ENCODE measurements around the gene ALG5.

Gene ALG5, protein sequence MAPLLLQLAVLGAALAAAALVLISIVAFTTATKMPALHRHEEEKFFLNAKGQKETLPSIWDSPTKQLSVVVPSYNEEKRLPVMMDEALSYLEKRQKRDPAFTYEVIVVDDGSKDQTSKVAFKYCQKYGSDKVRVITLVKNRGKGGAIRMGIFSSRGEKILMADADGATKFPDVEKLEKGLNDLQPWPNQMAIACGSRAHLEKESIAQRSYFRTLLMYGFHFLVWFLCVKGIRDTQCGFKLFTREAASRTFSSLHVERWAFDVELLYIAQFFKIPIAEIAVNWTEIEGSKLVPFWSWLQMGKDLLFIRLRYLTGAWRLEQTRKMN

DNA sequence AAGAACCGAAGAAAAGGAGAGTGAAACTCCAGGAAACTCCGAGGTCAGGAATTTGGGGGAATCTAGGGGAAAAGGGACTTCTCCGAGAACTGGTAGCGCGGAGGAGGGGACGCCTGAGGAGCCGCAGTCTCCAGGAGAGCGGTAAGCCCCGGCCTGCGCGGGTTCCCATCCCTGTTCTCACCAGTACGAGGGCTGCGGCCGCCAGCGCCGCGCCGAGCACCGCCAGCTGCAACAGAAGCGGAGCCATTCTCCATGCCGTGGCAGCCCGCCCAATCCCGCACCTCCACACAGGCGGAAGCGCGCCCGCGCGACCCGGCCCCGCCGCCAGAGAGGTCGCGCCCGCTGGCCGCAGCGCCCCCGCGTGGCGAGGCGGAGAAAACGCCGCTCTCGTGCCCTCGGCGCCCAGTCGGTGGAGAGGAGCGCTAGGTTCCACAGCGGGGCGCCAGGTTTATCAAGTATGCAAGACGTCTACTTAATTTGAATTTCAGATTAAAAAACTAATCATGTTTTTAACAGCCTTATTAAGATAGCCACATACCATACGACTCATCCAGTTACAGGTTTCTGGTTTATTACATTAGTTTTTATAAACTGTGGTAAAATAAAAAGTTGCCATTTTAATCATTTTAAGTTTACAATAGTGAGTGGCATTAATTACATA is at the start of gene ALG5:
ALG5 (minus strand) TSS at position 287 of the 661 bp plus-strand sequence; CDS start at position 247, 40 bp downstream.
- Mint-ChIP-seq H3K36me3 (ENCODE audit: low read depth) (peaks cover 12% of the 10 kb centered on the region), H3K9me3 (no peaks in the 10 kb centered on the region), H3K27me3 (ENCODE audit: low read depth) (no peaks in the 10 kb centered on the region), H3K27ac (peak within 1 kb of the TSS; percentile 100), H3K4me3 (peak within 1 kb of the TSS; percentile 98 to 100 (median 100)), H3K4me1 (peaks cover 46% of the 10 kb centered on the region)
- TF ChIP-seq, protein P1, sequence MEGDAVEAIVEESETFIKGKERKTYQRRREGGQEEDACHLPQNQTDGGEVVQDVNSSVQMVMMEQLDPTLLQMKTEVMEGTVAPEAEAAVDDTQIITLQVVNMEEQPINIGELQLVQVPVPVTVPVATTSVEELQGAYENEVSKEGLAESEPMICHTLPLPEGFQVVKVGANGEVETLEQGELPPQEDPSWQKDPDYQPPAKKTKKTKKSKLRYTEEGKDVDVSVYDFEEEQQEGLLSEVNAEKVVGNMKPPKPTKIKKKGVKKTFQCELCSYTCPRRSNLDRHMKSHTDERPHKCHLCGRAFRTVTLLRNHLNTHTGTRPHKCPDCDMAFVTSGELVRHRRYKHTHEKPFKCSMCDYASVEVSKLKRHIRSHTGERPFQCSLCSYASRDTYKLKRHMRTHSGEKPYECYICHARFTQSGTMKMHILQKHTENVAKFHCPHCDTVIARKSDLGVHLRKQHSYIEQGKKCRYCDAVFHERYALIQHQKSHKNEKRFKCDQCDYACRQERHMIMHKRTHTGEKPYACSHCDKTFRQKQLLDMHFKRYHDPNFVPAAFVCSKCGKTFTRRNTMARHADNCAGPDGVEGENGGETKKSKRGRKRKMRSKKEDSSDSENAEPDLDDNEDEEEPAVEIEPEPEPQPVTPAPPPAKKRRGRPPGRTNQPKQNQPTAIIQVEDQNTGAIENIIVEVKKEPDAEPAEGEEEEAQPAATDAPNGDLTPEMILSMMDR (IDR thresholded peaks at IDR 0.05; ENCODE audit: unreplicated experiment in 3 of 3) = peak; percentile 95 to 100 (median 99)

DNA sequence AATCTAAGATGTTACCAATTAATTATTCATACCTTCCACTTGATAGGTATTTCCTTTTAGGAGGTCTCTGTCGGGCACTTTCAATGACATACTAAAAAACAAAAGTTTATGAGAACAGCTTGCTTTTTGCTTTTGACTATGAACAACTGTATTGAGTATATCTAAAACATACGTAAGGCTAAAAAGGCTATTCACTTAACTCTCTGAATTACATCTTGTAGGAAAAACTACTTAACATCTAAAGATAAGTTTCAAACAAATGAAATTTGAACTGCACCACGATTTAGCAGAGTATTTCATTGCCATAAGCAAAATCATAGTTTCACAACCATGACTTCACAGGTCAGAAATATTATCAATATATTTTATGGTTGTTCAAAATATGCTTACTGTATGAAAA is 48.7 kb upstream of the ALG5 start:
- peaks cover 44% of the 10 kb centered on the region for H3K36me3 Mint-ChIP-seq (ENCODE audit: low read depth)
- TF ChIP-seq, protein P1 (IDR thresholded peaks at IDR 0.05; ENCODE audit: unreplicated experiment in 3 of 3) = no peak
- H3K4me1 Mint-ChIP-seq = peaks cover 11% of the 10 kb centered on the region
- peaks cover 7% of the 10 kb centered on the region for H3K9me3 Mint-ChIP-seq
- no peaks in the 10 kb centered on the region for H3K27me3 Mint-ChIP-seq (ENCODE audit: low read depth)
- peak overlapping the region in 1 of 3 experiments; percentile 35 for H3K27ac Mint-ChIP-seq
- H3K4me3 Mint-ChIP-seq = no peak overlapping the region

DNA sequence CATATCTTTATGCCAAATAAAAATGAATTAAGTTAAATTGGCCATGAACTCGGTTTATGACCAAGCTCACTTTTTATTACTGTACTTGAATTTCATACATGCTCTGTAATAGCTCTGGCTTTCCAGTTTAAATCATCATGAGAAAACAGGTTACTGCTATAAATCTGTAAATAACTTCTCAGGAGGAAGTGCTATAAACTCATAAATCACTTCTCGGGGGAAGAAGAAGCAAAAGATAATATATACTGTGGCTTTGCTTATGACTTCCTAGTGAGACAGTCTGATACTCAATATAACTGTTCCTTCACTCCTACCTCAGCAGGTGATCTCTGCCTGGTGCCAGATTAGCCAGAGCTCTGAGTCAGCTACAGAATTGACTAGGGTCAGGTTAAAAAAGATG is 47.9 kb upstream of the ALG5 start:
- no peak overlapping the region for H3K4me3 Mint-ChIP-seq
- H3K27me3 Mint-ChIP-seq (ENCODE audit: low read depth) = no peaks in the 10 kb centered on the region
- peaks cover 8% of the 10 kb centered on the region for H3K4me1 Mint-ChIP-seq
- H3K36me3 Mint-ChIP-seq (ENCODE audit: low read depth) = peaks cover 44% of the 10 kb centered on the region
- H3K27ac Mint-ChIP-seq = peak overlapping the region in 1 of 3 experiments; percentile 64
- TF ChIP-seq, protein P1 (IDR thresholded peaks at IDR 0.05; ENCODE audit: unreplicated experiment in 3 of 3) = no peak
- H3K9me3 Mint-ChIP-seq = peaks cover under 1% of the 10 kb centered on the region

DNA sequence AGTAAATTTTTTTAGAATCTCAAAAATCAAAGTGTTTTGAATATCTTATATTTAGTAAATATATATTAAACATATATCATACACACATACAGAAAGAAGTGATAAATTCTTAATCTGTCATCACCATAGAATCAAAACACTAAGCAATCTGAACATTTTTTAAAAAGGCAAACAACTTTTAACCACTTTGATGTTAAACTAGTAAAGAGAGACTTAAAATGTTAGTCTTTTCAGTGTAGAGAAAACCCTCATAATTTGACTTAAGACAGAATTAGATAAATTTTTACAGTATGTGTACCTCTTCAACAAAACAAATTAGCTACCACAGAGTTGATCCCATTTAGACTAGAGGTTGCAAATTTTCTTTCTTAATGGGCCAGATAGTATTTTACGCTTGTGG is 46.9 kb upstream of the ALG5 start:
- H3K27me3 Mint-ChIP-seq (ENCODE audit: low read depth) = no peaks in the 10 kb centered on the region
- TF ChIP-seq, protein P1 (IDR thresholded peaks at IDR 0.05; ENCODE audit: unreplicated experiment in 3 of 3) = no peak
- no peaks in the 10 kb centered on the region for H3K9me3 Mint-ChIP-seq
- peaks cover 5% of the 10 kb centered on the region for H3K4me1 Mint-ChIP-seq
- H3K36me3 Mint-ChIP-seq (ENCODE audit: low read depth) = peaks cover 40% of the 10 kb centered on the region
- no peak overlapping the region for H3K4me3 Mint-ChIP-seq
- no peak overlapping the region for H3K27ac Mint-ChIP-seq

DNA sequence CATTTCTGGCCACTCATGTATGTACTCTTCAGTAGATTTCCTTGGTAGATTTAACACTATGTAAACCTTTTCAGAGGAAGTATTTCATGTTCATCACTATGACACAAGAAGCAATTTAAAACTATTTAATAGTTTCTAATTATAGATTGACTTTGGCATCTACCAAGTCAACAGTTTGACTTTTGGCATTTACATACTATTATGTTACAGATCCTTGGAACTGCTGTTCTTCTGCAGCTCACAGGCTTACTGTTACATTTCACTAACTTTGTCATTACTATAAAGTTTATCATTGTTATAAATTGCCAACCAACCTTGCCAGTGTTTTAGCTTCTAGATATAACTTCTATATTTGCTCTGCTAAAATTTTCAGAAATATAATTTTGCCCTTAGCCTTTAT is 41.6 kb upstream of the ALG5 start:
- no peaks in the 10 kb centered on the region for H3K9me3 Mint-ChIP-seq
- no peaks in the 10 kb centered on the region for H3K27me3 Mint-ChIP-seq (ENCODE audit: low read depth)
- H3K36me3 Mint-ChIP-seq (ENCODE audit: low read depth) = peaks cover 72% of the 10 kb centered on the region
- no peak overlapping the region for H3K4me3 Mint-ChIP-seq
- no peaks in the 10 kb centered on the region for H3K4me1 Mint-ChIP-seq
- no peak overlapping the region for H3K27ac Mint-ChIP-seq
- TF ChIP-seq, protein P1 (IDR thresholded peaks at IDR 0.05; ENCODE audit: unreplicated experiment in 3 of 3) = no peak

Data from nephron (organoid).